HepG2 (cell line): ENCODE measurements around the gene STX1B. TPM values are rescaled to one million over a fixed set of nuclear protein-coding genes. Genes with fewer than 3 reads are reported as not detected.

ENCODE experiments used
- ATAC-seq: fragments of 200-7000 bp; cut with Tn5 transposase; 3 replicates; pipeline ENCODE4 v1.9.1; 2020; ENCODE audit warnings: mild to moderate bottlenecking, moderate library complexity
- BruUV-seq: library from RNA; stranded (reverse); fragments of 400-500 nt; replicated peaks from 2 replicates; lab custom pipeline; 2021; lab: Mats Ljungman, UMichigan
- CTCF ChIA-PET: fragments of 300-600 bp; formaldehyde crosslinking; extraction: SDS; loops from one replicate; lab custom pipeline; 2021; ENCODE audit warnings: low total read pairs, inconsistent platforms, low intra/inter-chr PET ratio; lab: Yijun Ruan, JAX
- POLR2A ChIA-PET: fragments of 350-600 bp; sonication (Branson Sonifier 250); formaldehyde crosslinking; loops from one replicate; lab custom pipeline; 2020; ENCODE audit warnings: antibody characterized with exemption, inconsistent platforms; lab: Yijun Ruan, JAX
- DNase-seq: peaks from one replicate; pipeline ENCODE4 v3.0.0-alpha.2; 2015; ENCODE audit warnings: low spot score
- FAIRE-seq: peaks from 3 replicates; lab custom pipeline; 2011; peaks lifted over from hg19 to GRCh38; lab: Jason Lieb, UNC
- H2AFZ ChIP-seq: one replicate; pipeline ENCODE4 v1.6.1; 2011; ENCODE audit warnings: low read length, inconsistent platforms
- H3K27ac ChIP-seq: fragments of 300-600 bp; 3 replicates; pipeline ENCODE4 v1.8.0; 2011; ENCODE audit warnings: mixed run types, mild to moderate bottlenecking, mixed read lengths, low read length, inconsistent platforms; ENCODE audit not compliant: insufficient read depth; ENCODE audit errors: extremely low read length
- H3K27me3 ChIP-seq, 2 experiments: fragments of 200-600 bp in 1 of 2; 2 replicates in 1 of 2; 3 replicates in 1 of 2; pipeline versions ENCODE4 v1.6.0 to v1.8.0; 2011; ENCODE audit warnings: low read length in 2 of 2, mild to moderate bottlenecking in 2 of 2, moderate library complexity in 2 of 2, inconsistent platforms in 1 of 2; ENCODE audit not compliant: insufficient read depth in 2 of 2, control insufficient read depth in 1 of 2
- H3K36me3 ChIP-seq, 2 experiments: fragments of 200-600 bp in 1 of 2; replicated peaks in 1 of 2; 2 replicates in 1 of 2; 3 replicates in 1 of 2; pipeline versions ENCODE4 v1.5.1 to v1.8.0; 2011; ENCODE audit warnings: low read length in 2 of 2, inconsistent platforms in 1 of 2; ENCODE audit not compliant: insufficient read depth in 2 of 2, control insufficient read depth in 1 of 2
- H3K4me1 ChIP-seq: 2 replicates; pipeline ENCODE4 v1.5.1; 2012; ENCODE audit warnings: low read length, inconsistent platforms; ENCODE audit not compliant: insufficient read depth
- H3K4me2 ChIP-seq: 2 replicates; pipeline ENCODE4 v1.6.0; 2011; ENCODE audit warnings: low read depth, low read length, inconsistent platforms
- H3K4me3 ChIP-seq, 3 experiments: fragments of 200-600 bp in 1 of 3; sonication (generic), shearing (Covaris generic) in 1 of 3; replicated peaks in 1 of 3; 2 replicates each; pipeline ENCODE4 v1.5.1; 2011 to 2016; ENCODE audit warnings: low read length in 3 of 3, inconsistent platforms in 2 of 3, low read depth in 2 of 3, mild to moderate bottlenecking in 2 of 3, control low read depth in 1 of 3, mixed read lengths in 1 of 3; ENCODE audit not compliant: insufficient read depth in 1 of 3
- H3K79me2 ChIP-seq: one replicate; pipeline ENCODE4 v1.6.1; 2011; ENCODE audit warnings: low read length, inconsistent platforms; ENCODE audit not compliant: insufficient read depth
- H3K9ac ChIP-seq: 2 replicates; pipeline ENCODE4 v1.6.0; 2011; ENCODE audit warnings: mild to moderate bottlenecking, low read depth, low read length, inconsistent platforms; ENCODE audit not compliant: insufficient read depth
- H3K9me3 ChIP-seq: 2 replicates; pipeline ENCODE4 v1.5.1; 2012; ENCODE audit warnings: mild to moderate bottlenecking, low read length
- H4K20me1 ChIP-seq: 2 replicates; pipeline ENCODE4 v1.6.0; 2011; ENCODE audit warnings: inconsistent platforms, mild to moderate bottlenecking, low read length, moderate library complexity; ENCODE audit not compliant: insufficient read depth
- ARID4A ChIP-seq: sonication (generic); formaldehyde crosslinking; IDR thresholded peaks from 2 replicates; pipeline ENCODE4 v1.5.0; 2020; ENCODE audit warnings: mild to moderate bottlenecking, missing genetic modification reagents, borderline replicate concordance
- ARNT2 ChIP-seq: sonication (generic); formaldehyde crosslinking; IDR thresholded peaks from 2 replicates; pipeline ENCODE4 v1.8.0; 2022; ENCODE audit warnings: mild to moderate bottlenecking, low read depth, missing genetic modification reagents, moderate library complexity
- KAT7 ChIP-seq: IDR thresholded peaks from 2 replicates; pipeline ENCODE4 v1.6.1; 2018; ENCODE audit warnings: borderline replicate concordance, missing compliant biosample characterization
- LCORL ChIP-seq, 2 experiments: fragments of 450-650 bp in 1 of 2; sonication (generic) in 1 of 2; formaldehyde crosslinking in 1 of 2; IDR thresholded peaks; 2 replicates each; pipeline versions ENCODE4 v1.5.0 to v1.6.1; 2017 to 2020; ENCODE audit warnings: antibody characterized with exemption in 1 of 2, missing genetic modification reagents in 1 of 2
- LRRFIP1 ChIP-seq: sonication (generic); formaldehyde crosslinking; conservative IDR thresholded peaks from 2 replicates; pipeline ENCODE4 v1.4.0; 2020; ENCODE audit warnings: missing genetic modification reagents
- PCBP1 ChIP-seq: fragments of 200-400 bp; formaldehyde crosslinking; IDR thresholded peaks from 2 replicates; pipeline ENCODE4 v1.6.1; 2017; ENCODE audit warnings: mild to moderate bottlenecking, low read depth, low read length, borderline replicate concordance
- PCBP2 ChIP-seq: fragments of 200-400 bp; formaldehyde crosslinking; optimal IDR thresholded peaks from 2 replicates; pipeline ENCODE3; 2018; ENCODE audit warnings: low read length, low read depth; ENCODE audit not compliant: poor library complexity, severe bottlenecking
- RFXAP ChIP-seq: sonication (generic); formaldehyde crosslinking; IDR thresholded peaks from 2 replicates; pipeline ENCODE4 v1.4.0; 2020; ENCODE audit warnings: missing genetic modification reagents, borderline replicate concordance
- THAP8 ChIP-seq: sonication (generic); formaldehyde crosslinking; IDR thresholded peaks from 2 replicates; pipeline ENCODE4 v1.5.1; 2020; ENCODE audit warnings: missing genetic modification reagents, mild to moderate bottlenecking, borderline replicate concordance
- ZKSCAN8 ChIP-seq: IDR thresholded peaks from 2 replicates; pipeline ENCODE4 v1.6.1; 2016; ENCODE audit warnings: borderline replicate concordance, missing genetic modification reagents, missing compliant biosample characterization
- ZMYM3 ChIP-seq: sonication (generic); formaldehyde crosslinking; IDR thresholded peaks from 2 replicates; pipeline ENCODE4 v1.5.1; 2020; ENCODE audit warnings: mild to moderate bottlenecking, missing genetic modification reagents
- ZNF121 ChIP-seq: sonication (generic); formaldehyde crosslinking; IDR thresholded peaks from 2 replicates; pipeline ENCODE4 v1.5.0; 2020; ENCODE audit warnings: mild to moderate bottlenecking, missing genetic modification reagents
- ZNF317 ChIP-seq: sonication (generic); formaldehyde crosslinking; IDR thresholded peaks from 2 replicates; pipeline ENCODE4 v1.5.0; 2020; ENCODE audit warnings: mild to moderate bottlenecking, missing genetic modification reagents
- ZNF354B ChIP-seq: sonication (generic); formaldehyde crosslinking; IDR thresholded peaks from 2 replicates; pipeline ENCODE4 v1.8.0; 2022; ENCODE audit warnings: mild to moderate bottlenecking, missing genetic modification reagents
- ZNF558 ChIP-seq: sonication (generic); formaldehyde crosslinking; IDR thresholded peaks from 2 replicates; pipeline ENCODE4 v1.9.0; 2022; ENCODE audit warnings: mild to moderate bottlenecking, missing genetic modification reagents, borderline replicate concordance
- WGBS: methylation state at CpG from one replicate; pipeline ENCODE4 v1.1.6; 2017; ENCODE audit warnings: low lambda C conversion rate; 5-methylcytosine and 5-hydroxymethylcytosine counted together
- in situ Hi-C: cut with HindIII; loops from 2 replicates; pipeline ENCODE4 v1.10.0; 2017; ENCODE audit warnings: low pct_unique_long_range_greater_than_20kb; ENCODE audit not compliant: extremely low pct_ligation_motif_present
- intact Hi-C: fragments of 100-400 bp; cut with micrococcal nuclease; formaldehyde crosslinking; loops from one replicate; pipeline ENCODE4 v1.10.0; 2022; ENCODE audit not compliant: unreplicated experiment
- polyA plus RNA-seq, 8 experiments: library from polyadenylated mRNA; depleted of rRNA in 3 of 8; stranded (reverse) in 7 of 8; unstranded in 1 of 8; fragments of >200 nt; fragmentation: Illumina TruSeq in 4 of 8; extraction: Trizol in 4 of 8; gene quantifications; 2 replicates each; pipeline versions ENCODE4 v1.2.1 to v1.2.3, GENCODE V29; 2011 to 2016; ENCODE audit warnings: low read depth in 4 of 8, missing spikeins in 1 of 8, mixed read lengths in 1 of 8; ENCODE audit not compliant: insufficient read depth in 1 of 8
- total RNA-seq, 5 experiments: library from RNA; depleted of rRNA; stranded (reverse); fragments of >200 nt; fragmentation: Illumina TruSeq; extraction: Trizol; gene quantifications; 2 replicates each; pipeline ENCODE4 v1.2.3, GENCODE V29; 2016; ENCODE audit warnings: low read depth in 1 of 5

Gene STX1B
- total and polyA plus RNA-seq, 2 of the 13 experiments (the other 11 are each of a cell fraction or from before 2014, with no cell fraction given), result 2.1 to 3.0 TPM

GRCh38 chr16:31023627-31024226 is 13.3 kb upstream of the STX1B start (continued):
- no peak for TF ChIP-seq ZNF354B (CRISPR knock-in tag)
- TF ChIP-seq LRRFIP1 (CRISPR knock-in tag), result no peak
- no peak for TF ChIP-seq PCBP2
- no peak for TF ChIP-seq ARNT2 (CRISPR knock-in tag)
- TF ChIP-seq, all 625 proteins: peak for 25

- no TSS peak for BruUV-seq
- ChIA-PET POLR2A (interaction anchor here (0.6 to 5.8 kb wide), 8 partner anchors 11 to 119 kb away, joined by 3 to 41 read pairs (median 10); partner anchors contain the start of genes KAT8, STX4, ZNF646 and ZNF668), CTCF (no interaction called here)
- Histone ChIP-seq H3K4me1 (peaks cover 51% of the 10 kb centered on the region), H3K79me2 (no peaks in the 10 kb centered on the region), H3K27ac (peak overlapping the region; percentile 16), H3K36me3 (no peaks in the 10 kb centered on the region), H2AFZ (no peak overlapping the region), H3K4me2 (peak overlapping the region; percentile 69), H3K27me3 (peaks cover 0 to 2% of the 10 kb centered on the region in 2 experiments; a peak in 1 of 5 replicates), H3K9ac (no peak overlapping the region), H3K4me3 (peak overlapping the region in 2 of 3 experiments; percentile 19 to 43; a peak in 2 of 6 replicates), H4K20me1 (no peaks in the 10 kb centered on the region), H3K9me3 (no peaks in the 10 kb centered on the region)
- FAIRE-seq, result no peak
- in situ Hi-C loops (no loop called here), intact Hi-C loops (no loop called here)
- 22% methylated on average over 4 of the region's 4 CpGs for WGBS
- no peak for DNase-seq
- peak; percentile 5; the same call in 1 of the 3 replicates for ATAC-seq
- TF ChIP-seq RFXAP (CRISPR knock-in tag) (peak; percentile 38; the same call in 1 of the 2 replicates), ZKSCAN8 (CRISPR knock-in tag) (no peak), PCBP1 (no peak), ZNF317 (CRISPR knock-in tag) (no peak), ZNF121 (CRISPR knock-in tag) (peak; percentile 95), LCORL (IDR thresholded peaks at IDR 0.05) (no peak), LCORL (CRISPR knock-in tag; IDR thresholded peaks at IDR 0.05) (no peak), ZNF558 (no peak), ZMYM3 (peak; percentile 65; the same call in 1 of the 2 replicates), KAT7 (CRISPR knock-in tag) (peak; percentile 21; the same call in 1 of the 2 replicates), THAP8 (CRISPR knock-in tag) (no peak), ARID4A (CRISPR knock-in tag) (0 out of 2 replicates have a peak, but pooled peaks have one; percentile 9)
Measured at GRCh38 chr16:31023252-31023602, 12.8 kb upstream of the STX1B start.
